ENCODE results near the gene C19orf25.

Gene C19orf25

GRCh38 chr19:1438035-1438932 lies 40.7 kb downstream of the C19orf25 start, which contains the start of gene RPS15:
RPS15 (plus strand) TSS chr19:1438396; CDS start chr19:1438426, 30 bp downstream.
- FAIRE-seq, result no peak

DNA sequence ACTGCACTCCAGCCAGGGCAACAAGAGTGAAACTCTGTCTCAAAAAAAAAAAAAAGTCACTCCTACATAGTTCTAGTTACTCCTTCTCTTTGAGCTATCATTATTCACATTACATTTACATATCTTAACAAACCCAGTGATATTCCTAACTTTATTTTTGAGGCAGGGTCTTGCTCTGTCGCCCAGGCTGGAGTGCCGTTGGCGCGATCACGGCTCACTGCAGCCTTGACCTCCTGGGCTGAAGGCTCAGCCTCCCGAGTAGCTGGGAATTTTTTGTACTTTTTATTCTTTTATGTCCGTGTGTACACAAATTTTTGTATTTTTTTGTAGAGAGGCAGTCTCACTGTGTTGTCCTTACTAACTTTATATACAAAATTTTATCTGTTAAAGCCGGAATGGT lies 41.4 kb downstream of the C19orf25 start:
- TF ChIP-seq CTCF (IDR thresholded peaks at IDR 0.05; ENCODE audit: insufficient read depth, missing control alignments), result no peak
- DNase-seq (ENCODE audit: insufficient read length, low spot score) (no peak), FAIRE-seq (no peak)

More at GRCh38 chr19:1438035-1438932, 40.7 kb downstream of the C19orf25 start, which contains the start of gene RPS15:
- TF ChIP-seq CTCF (IDR thresholded peaks at IDR 0.05; ENCODE audit: insufficient read depth, missing control alignments), result peak; percentile 95
- peak; percentile 98 for DNase-seq (ENCODE audit: insufficient read length, low spot score)

- DNase-seq (ENCODE audit: insufficient read length, low spot score) (no peak), FAIRE-seq (no peak)
These were observed 43.5 kb downstream of the C19orf25 start for GRCh38 chr19:1435378-1435989.

GRCh38 chr19:1434577-1435060 lies 44.4 kb downstream of the C19orf25 start:
- FAIRE-seq (no peak), DNase-seq (ENCODE audit: insufficient read length, low spot score) (no peak)
- TF ChIP-seq CTCF (IDR thresholded peaks at IDR 0.05; ENCODE audit: insufficient read depth, missing control alignments), result no peak

More at GRCh38 chr19:1435378-1435989, 43.5 kb downstream of the C19orf25 start:
- TF ChIP-seq CTCF (IDR thresholded peaks at IDR 0.05; ENCODE audit: insufficient read depth, missing control alignments), result no peak

DNA sequence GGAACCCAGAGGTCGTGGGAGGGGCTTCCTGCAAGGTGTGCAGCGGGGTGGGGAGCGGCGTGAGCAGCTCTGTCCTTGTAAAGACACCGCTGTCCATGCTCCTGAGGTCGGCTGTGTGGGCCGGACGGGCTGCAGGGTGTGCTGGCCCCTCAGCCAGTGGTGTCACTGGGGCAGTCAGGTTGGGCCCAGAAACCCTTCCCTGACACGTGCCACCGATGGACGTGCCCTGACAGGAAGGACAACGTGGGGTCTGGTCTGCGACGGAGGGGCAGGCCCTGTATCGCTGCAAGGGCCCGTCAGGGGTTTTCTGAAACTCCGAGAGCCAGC lies 45.0 kb downstream of the C19orf25 start:
- no peak for TF ChIP-seq CTCF (IDR thresholded peaks at IDR 0.05; ENCODE audit: insufficient read depth, missing control alignments)
- DNase-seq (ENCODE audit: insufficient read length, low spot score) (no peak), FAIRE-seq (no peak)

- DNase-seq (ENCODE audit: insufficient read length, low spot score) (no peak), FAIRE-seq (no peak)
- TF ChIP-seq CTCF (IDR thresholded peaks at IDR 0.05; ENCODE audit: insufficient read depth, missing control alignments), result no peak
These were observed 45.6 kb downstream of the C19orf25 start for GRCh38 chr19:1433119-1434039.
